T follicular helper cell (primary cell): ENCODE measurements around the gene IL3.
"Not testable (repeated sequence)": the region's sequence is repeated elsewhere in the genome, so short reads cannot be mapped to it uniquely, and the experiment has no call there.

ENCODE experiments used
- DNase-seq: peaks from one replicate; pipeline ENCODE4 v3.0.0-alpha.2; 2020; ENCODE audit warnings: low read depth

The IL3 gene

DNA sequence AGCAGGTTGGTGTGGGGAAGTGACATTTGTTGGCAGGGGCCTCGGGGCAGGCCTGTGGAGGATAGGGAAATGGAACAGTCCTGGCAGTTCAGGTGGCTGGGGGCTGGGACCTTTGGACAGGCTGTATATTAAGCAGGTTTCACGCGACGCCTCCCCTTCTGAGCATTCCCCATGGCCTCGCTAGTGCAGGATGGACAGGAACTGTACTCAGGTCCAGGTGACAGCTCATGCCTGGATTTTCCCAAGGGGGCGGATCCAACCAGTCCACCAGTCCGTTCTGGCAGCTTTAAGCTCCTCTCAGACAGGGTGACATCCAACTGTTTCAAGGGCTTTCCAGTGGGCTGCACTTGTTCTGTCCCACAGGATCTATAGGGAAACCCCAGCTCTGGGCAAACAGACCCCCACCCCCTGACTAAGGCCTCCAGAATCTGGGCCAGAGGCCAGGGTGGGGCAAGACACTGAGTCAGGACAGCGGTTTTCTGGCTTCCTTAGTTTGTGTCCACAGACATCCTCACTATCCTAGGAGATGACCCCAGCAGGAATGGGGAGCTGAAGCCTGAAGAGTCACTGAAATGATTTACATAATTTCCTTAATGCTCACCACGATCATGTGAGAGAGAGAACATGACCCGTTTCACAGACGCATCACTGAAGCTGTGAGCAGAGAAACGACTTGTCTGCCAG lies 34.1 kb downstream of the IL3 start:
- no peak for DNase-seq

DNA sequence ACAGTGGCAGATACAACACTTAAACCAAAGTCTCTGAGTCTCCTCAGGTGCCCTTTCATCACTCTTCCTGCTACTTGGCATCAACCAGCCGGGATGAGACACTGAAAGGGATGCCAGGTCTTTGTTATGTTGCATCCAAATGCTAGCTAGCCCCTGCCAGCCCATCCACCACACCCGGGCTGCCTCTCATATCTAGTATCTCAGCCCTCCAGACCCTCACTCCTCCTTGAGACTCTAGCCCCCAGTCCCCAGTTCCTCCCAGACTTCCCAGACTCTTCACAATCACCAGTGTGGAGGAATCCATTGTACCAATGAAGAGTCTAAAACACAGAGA lies 34.6 kb downstream of the IL3 start:
- no peak for DNase-seq

DNA sequence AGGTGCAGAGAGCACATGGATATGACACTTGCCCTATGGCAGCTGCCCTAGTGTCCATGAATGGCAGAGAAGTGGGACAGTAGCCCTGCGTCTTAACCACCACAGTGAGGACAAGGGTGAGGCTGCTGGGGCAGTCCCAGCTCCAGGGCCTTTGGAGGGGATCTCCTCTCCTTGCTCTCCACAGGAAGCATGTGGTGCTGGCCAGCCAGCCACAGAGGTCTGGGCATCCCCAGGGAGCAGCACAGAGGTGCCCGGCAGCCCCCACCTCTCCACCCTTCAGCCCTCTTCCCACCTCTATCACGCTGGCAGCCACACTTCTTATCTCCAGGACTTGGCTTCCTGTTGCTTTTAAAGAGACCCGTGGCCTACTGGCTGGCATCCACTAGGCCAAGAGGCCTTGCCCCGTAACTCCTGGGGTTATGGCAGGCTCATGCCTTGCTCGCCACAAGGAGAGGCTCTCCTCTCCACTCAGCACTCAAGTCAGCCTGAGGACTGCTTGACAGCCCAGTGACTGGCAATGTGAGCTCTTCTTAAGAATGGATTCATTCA lies 35.0 kb downstream of the IL3 start:
- DNase-seq: no peak

DNA sequence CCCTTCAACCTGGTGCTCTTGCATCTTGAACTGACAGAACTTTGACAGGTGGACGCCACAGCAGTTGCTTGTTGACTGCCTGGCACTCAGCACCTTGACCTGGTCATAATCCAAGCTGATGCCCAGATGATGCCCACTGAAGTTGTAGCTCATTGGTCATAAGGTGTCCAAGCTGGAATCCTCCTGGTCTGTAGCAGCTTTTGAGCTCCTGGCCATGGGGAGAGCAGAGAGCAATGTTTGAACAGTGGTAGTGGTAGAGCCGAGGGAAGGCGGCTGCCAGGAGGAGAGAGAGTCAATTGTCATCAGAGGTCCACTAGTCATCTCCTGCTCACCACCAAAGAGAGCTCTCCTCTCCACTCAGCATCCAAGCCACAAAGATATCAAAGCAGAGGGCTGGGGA lies 36.4 kb downstream of the IL3 start:
- no peak for DNase-seq

DNA sequence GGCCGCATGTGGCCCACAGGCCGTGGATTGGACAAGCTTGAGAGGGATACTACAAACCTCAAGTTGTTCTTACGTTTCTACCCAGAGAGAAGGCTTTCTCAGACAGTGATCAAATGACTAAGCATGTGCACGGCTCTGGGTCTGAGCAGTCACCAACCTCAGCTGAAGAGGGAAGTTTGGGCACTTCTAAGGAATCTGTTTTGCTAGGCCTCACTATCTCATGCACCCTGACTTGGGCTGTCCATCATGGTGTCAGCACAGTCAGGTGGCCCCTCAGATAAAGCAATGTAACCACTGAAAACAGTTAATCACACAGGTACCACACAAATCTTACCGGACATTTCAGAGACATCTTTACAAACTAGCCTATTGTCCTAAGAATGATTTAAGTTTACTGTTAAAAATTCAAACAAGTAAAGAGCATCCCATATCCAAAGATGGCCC lies 37.7 kb downstream of the IL3 start:
- no peak for DNase-seq

DNA sequence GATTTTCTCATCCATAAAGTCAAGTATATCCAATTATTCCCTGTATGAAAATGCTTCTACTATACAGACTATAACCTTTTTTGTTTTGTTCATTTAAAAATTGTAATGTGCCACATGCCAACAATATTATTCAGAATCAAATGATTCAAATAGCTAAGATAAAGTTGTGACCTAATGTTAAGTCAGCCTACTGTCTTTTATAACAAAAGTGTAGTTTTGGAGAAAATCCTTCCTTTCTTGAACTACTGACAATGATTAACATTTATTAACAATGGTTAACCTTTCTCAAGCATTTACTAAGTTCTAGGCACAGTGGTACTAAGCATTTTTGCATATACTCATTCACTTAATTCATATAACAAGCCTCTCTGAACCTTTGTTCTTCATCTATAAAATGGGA lies 38.2 kb downstream of the IL3 start:
- DNase-seq: no peak

DNA sequence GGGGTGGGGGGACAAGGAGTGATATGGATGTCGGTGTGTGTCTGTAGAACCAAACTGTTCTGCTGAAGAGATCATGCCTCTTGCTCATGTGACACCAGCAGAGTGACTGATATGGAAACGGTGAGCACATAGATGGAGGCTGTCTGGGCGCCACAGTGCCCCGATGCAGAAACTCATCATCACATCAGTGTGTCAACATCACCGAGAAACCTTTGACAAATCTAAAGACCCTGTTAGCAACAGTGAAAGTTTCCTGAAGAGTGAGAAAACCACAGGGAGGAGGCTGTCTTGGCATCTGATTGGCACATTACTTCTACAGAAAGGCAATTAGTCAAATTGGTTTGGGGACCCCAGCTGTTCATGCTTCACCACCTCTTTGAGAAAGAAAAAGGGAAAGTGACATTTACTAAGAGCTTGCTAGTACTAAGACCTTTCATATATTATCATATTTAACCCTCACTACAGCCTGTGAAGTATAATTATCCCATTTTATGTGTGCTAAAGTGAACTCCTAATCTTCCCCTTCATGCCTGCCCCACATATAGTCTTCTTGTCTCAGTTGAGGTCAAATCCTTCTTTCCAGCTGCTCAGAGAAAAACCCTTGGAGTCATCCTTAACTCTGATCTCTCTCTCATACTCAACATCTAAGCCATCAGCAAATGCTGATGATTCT lies 38.8 kb downstream of the IL3 start:
- no peak for DNase-seq

DNA sequence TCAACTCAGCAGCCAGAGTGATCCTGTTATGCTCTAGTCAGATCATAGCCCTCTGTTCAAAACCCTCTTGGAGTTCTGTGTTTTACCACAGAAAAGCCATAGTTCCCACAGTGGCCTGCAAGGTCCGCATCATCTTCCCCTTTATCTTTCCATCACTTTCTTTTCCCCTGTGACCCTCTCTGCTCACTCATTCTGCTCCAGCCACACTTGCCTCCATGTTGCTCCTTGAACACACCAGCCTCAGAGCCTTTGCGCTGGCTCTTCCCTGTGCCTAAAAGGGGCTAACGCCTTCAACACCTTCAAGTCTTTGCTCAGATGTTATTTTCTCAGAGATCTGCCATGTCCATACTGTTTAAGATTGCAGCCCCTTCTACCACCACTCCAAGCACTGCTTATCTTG lies 39.5 kb downstream of the IL3 start:
- no peak for DNase-seq

DNA sequence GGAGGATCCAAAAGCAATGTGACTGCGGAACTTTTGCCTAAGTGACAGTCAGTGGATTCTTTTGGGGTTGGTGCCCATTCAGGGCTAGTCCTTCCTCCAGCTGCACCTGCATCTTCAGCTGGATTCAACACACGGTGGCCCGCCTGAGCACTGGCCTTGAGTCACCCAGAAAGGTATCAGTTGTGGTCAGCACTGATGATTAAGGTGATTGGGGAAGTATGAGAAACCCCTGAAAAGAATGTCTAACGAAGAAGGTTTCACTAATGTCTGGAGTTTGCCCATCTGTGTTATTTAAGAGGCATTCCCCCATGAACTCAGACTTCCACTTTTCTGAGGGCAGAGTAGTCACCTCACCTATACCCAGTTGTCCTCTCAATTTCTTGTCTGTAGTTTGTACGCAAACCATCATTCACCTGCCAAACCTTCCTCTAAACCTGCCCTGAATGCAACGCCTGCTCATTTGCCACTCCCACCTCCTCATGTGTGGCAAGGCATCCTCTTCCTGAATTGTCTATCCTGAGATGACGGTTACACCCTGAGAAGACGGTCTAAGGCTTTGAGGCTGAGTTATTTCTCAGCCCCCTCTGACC lies 40.3 kb downstream of the IL3 start:
- DNase-seq: no peak

DNA sequence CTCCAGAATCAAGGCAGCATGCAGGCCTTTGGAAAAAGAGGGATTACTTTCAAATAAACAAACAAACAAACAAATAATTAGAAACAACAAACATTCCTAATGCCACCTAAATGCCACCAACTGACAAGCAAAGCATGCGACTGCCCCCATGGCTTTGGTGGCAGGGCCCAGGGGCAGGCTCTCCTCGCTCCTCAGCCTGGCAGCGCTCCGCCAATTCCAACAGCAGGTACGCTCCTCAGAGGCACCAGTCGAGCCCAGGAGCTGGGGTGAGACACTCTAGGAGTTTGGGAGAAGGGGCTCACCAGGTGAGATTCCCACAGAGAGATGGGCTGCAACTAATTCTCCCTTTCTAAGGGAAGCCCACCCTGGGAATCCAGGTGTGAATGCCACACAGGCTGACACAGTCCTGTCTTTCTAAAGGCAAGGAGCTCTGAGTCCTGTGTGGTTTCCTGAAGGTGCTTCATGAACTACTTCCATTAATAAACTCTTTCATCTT lies 41.0 kb downstream of the IL3 start:
- DNase-seq: no peak

DNA sequence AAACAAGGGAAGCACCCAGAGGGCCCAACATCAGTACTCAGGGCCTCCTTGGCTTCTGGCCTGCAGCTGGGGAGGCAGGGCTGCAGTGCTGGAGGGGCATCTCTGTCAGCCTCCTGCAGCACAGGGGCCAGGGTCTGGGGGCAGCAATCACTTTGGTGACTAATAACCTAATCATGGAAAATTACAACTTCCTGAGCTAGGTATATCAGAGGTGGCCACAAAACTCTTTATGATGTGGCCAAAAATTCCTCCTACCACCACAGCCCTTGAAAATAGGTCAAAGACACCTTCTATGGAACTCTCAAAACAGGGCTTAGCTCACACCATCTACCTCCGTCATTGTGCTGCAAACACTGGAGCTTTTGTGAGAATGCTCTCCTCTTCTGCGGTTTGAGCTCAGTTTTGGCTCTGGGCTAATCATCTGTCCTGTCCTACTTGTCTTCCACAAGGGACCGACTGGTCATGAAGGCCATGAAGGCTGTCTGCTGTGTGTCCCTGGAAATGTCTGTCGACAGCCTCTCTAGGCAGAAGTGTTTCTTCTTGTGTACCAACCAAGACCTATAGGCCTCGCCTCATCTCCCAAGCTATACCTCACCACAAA lies 41.7 kb downstream of the IL3 start:
- DNase-seq: peak; percentile 1

DNA sequence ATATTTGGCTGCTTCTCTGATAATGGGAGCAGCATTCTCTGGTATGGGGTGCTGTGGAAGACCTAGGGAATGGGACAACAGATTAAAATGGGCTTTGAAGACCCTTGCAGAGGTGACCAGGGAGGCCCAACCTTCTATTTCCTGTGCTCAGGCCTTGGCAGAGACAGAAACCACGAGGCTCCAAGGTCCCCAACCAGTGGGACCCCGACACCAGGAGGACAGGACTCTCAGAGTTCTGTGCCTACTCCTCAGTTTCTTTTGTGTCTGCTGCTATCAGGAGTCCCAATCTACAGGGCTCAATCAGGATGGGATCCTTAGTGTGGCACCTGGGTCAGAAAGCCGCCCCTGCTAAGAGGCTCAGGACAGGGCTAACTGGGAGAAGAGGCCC lies 42.5 kb downstream of the IL3 start:
- no peak for DNase-seq

DNA sequence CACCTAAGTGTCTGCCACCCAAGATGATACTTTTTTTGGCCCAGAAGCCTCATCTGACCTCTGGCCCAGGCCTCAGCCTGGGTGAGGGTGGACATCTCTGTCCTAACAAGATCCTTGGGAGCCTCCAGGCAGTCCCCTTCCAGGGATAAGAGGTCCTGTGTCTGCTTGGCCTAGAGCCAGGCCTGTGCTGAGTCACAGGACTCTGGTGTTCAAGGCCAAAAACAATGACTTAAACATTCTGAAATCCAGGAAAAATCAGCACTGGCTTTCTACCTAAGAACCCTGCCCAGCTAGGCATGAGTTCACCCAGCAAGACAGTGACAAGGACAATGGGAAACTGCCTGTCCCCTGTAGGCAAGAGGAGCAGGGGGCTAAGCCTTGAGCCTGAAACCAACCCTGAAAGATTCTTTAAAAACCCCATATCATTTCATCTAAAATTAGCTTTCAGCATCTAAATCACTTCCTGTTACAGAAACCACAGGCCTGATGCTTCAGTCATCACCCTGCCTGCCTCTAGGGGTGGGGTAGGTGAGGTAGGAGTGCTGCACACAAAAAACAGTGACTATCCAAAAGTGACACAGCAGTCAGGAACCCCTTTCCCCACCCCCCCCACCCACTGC lies 43.0 kb downstream of the IL3 start:
- peak; percentile 54 for DNase-seq

DNA sequence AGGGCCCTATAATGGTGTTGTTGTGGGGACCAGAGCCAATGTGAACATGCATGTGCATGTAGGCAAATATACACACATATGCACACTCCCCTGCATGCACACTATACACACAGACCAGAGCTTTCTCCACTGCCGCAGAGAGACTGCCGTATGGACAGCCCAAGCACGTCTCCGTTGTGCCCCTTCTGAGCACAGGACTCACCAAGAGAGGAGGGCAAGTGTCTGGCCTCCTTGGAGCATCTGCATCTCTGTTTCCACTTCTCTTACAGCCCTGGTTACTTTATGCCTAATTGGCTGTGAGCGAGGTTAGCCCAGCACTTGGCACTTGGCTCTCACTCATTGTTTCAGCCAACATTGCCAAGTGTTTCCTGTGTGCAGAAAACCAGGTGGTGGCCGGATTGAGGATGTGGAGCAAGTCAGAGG lies 43.5 kb downstream of the IL3 start:
- no peak for DNase-seq

DNA sequence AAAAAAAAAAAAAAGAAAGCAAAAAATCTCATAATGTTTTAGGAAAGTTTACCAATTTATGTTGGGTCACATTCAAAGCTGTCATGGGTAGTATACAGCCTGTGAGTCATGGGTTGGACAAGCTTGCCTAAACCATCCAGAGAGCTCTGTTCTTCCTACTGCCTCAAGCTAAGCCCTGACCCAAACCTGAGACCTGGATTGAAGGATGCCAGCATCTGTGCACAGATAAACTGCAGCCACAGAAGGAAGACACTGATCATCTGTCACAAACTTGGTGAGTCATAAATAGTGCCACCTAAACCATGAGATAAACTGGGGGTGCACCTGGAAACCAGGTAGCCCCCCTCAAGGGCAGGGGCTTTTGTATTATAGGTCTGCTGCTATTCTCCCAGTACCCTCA lies 44.1 kb downstream of the IL3 start:
- no peak for DNase-seq

DNA sequence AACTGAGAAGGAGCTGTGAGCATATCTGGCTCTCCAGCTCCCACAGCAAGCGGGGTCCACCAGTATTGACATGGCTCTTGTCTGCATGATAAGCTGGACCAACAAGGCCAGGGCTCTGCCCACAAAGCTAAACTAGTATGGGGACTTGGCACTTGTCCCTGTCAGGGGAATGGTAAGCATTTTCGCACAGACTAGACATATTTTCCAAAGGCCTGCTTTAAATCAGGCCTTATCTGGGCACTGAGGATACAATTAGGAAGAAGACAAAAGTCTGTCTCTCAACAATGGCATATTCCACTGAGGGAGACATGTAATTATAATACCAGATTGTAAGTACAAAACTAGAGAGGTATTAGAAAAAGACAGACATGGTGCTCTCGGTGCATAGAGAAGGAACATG lies 45.2 kb downstream of the IL3 start:
- DNase-seq: no peak

DNA sequence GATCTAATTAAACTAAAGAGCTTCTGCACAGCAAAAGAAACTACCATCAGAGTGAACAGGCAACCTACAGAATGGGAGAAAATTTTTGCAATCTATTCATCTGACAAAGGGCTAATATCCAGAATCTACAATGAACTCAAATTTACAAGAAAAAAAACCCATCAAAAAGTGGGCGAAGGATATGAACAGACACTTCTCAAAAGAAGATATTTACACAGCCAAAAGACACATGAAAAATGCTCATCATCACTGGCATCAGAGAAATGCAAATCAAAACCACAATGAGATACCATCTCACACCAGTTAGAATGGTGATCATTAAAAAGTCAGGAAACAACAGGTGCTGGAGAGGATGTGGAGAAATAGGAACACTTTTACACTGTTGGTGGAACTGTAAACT lies 48.0 kb downstream of the IL3 start:
- not testable (repeated sequence) for DNase-seq

DNA sequence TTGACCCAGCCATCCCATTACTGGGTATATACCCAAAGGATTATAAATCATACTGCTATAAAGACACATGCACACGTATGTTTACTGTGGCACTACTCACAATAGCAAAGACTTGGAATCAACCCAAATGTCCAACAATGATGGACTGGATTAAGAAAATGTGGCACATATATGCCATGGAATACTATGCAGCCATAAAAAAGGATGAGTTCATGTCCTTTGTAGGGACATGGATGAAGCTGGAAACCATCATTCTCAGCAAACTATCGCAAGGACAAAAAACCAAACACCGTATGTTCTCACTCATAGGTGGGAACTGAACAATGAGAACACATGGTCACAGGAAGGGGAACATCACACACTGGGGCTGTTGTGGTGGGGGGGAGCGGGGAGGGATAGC lies 48.5 kb downstream of the IL3 start:
- not testable (repeated sequence) for DNase-seq

DNA sequence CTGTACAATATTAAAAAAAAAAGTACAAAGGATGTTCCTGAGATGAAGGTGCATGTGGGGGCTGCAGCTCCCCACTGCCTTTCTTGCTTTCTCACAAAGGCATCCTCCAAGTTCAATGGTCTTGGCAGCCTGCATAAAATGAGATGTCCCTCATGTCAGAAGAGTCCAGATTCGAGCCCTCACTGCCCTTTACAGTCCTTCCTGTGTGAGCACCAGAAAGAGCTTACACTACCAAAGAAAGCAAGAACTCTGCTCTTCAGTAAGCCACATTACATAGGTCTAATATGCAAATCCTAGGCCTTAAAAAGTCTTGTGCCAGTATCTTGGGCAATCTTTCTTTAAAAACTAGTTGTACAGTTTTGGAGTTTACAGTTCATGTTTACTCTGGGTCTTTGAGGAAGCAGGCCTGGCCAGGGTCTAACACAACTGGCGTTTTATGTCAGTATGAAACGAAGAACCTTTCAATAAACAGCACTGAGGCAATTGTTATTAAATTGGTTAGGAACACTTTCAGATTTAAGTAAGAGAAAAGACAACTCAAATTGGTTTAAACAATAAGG lies 49.1 kb downstream of the IL3 start:
- DNase-seq: no peak

DNA sequence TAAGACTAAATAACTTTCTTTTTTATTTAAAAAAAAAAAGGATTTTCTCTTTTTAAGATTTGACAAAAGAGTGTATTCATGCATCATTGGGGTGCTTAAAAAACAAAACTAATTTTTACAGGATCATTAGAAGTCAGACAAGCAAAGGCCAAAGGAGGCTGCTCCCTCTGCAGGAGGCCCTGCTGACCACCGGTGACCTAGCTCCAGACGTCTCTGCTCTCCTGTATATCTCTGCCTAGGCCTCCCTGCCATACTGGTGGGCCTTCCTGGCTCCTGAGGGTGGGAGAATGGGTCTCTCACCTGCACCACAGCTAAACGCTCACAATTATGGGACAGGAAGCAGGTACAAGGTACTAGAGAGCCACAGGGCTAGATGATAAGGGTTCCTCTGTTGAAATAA lies 49.7 kb downstream of the IL3 start:
- no peak for DNase-seq

DNA sequence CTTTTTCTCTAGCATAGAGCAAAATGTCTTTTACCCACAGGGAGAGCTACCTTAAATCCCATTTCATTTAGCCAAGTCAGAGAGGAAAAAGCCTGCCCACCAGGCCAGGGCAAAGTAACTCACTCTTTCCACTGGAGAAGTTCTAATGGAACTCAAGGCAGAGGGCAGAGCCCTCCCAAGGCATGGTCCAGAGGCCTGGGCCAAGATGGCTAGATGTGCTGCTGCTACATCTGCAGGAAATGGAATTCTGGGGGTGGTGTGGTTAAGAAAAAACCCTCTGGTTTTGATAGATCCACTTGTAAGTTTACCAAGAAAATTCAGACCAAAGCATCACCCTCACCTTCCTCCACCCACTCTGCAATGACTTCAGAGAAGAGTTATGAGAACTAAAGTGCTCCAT lies 50.5 kb downstream of the IL3 start:
- no peak for DNase-seq

DNA sequence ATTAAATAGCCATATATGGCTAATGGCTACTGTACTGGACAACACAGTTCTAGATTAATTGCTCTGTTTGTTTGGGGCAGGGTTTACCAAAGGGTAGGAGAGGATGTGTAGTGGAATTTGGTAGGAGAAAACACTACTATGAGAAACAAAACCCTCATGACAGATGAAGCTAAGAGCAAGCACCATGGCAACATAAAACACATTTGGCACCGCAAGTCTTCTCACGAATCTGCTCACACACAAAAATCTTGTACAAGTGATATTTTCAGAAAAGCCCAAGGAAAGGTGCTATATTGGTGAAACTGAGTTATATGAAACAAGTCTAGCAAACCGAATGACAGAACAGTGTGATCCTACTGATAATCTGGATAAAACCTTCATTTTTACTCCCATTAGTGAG lies 51.7 kb downstream of the IL3 start:
- no peak for DNase-seq
